Anterior cingulate cortex (tissue), 58 donors: ENCODE data around the gene KIF3C.
"Not testable (repeated sequence)": the region's sequence is repeated elsewhere in the genome, so short reads cannot be mapped to it uniquely, and the experiment has no call there.

Experiments used
- DNase-seq, 58 donors: peaks; one replicate each; lab custom pipeline; 2025; lab: John Stamatoyannopoulos, UW

KIF3C gene

GRCh38 chr2:25982273-25982967 is at the start of gene KIF3C:
KIF3C (minus strand) TSS chr2:25982497; CDS start chr2:25981917, 580 bp downstream.
- DNase-seq: peak in 57 of 58 donors; percentile 67 to 95 (median 80)

- not testable (repeated sequence) for DNase-seq
Observed at GRCh38 chr2:26028083-26028482, 45.8 kb upstream of the KIF3C start.

- DNase-seq: no peak
Observed at GRCh38 chr2:26025509-26025908, 43.2 kb upstream of the KIF3C start.

DNA sequence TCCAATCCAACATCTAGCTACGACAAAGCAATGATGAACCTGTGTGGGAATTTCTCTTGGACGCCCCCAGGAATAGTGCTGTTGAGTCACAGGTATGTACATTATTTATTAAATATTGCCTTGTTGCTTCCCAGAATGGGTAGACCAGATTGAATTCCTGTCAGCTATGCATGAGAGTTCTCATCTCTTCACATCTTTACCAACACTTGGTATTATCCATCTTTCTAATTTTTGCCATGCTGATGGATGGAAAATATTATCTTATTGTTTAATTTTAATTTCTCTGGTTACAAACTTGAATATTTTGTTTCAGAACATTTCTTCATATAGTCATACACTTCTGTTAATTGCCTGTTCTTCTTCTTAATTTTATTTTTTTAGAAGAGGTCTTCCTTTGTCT is 42.0 kb upstream of the KIF3C start:
- DNase-seq: no peak

GRCh38 chr2:26020231-26020640 is 37.9 kb upstream of the KIF3C start:
- DNase-seq: no peak

DNA sequence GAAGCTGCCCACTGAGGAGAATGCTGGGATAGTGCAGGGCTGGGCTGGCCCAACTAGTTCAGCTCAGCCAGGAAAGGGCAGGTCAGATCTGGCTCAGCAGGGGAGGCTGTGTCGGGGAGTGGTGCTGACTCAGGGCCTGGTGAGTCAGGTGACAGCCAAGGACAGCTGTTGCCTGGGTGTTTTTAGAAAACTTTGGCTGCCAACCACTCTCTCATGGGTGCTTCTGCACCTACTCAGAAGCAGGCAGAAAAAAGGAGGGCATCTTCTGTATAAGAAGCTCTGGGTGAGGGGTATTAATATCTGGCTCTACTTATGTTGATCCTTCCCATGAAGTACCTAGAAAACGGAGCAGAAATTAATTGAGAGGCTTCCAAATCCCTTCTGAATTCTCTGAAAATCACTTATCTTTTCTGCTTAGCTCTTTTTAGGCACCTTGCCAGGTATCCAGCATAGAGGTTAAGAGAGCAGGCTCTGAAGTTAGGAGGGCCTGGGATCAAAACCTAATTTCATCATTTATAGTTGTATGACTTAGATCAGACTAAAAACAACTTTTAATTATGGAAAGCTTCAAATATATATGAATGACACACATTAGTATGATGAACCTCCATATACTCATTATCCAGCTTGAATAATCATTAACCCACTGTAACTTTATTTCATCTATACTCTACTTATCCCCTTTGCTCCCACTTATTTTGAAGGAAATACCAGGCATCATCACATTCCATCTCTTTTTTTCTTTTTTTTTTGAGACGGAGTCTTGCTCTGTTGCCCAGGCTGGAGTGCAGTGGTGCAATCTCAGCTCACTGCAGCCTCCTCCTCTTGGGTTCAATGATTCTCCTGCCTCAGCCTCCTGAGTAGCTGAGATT is 36.1 kb upstream of the KIF3C start:
- DNase-seq: peak in 34 of 58 donors; percentile 6 to 72 (median 26)

DNA sequence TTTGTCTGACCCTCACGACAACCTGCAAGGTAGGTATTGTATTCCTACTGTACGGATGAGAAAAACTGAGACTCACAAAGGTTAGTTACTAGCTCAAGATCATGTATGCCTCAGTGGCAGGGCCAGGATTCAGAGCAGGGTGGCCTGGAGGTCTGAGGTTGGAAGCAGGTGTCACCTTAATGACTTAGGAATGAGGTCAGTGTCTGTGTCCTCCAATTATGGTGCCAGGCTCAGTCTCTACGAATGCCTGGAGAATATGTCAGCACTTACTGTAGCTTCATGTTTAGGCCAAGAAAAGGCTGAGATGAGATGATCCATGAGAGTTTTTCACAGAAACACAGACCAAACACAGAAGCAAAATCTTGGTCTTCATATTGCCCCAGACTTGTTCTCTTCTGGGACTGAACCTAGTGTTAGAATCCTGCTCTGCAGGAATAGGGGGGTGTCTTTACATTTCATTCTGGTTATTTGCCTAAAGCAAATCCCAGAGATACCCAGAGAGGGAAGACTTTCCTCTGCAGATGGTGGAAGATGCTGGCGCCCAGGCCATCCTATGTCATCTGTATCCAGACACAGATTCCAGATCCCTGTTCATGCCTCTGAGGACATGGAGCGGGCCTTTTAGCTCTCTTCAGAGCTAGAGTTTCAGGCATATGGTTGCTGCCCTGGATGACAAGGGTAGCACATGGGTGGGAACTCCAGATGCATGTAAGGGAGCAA is 35.3 kb upstream of the KIF3C start:
- DNase-seq: no peak

- not testable (repeated sequence) for DNase-seq
Observed at GRCh38 chr2:26016706-26017045, 34.4 kb upstream of the KIF3C start.

- no peak for DNase-seq
Observed at GRCh38 chr2:26016012-26016705, 33.9 kb upstream of the KIF3C start.

DNA sequence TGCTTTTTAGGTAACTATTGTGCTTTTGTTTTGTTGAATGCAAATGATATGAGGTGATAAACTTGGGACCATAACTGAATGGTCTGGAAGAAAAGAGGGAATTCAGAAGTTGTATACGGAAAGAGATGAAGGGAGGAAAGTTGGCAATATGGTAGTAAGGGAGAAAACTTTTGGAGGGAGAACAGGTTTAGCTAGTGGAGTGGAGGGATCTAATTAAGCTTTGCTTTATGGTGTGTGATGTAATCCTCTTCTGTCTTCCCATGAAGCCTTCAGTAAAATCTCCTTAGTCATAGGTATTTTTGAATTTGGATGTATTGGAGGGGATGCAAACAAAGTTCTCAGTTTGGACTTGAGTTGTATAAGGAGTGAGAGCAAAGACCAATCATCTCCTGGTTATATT is 31.4 kb upstream of the KIF3C start:
- no peak for DNase-seq

- DNase-seq: peak in 4 of 58 donors; percentile 22 to 59 (median 28)
Observed at GRCh38 chr2:26011990-26012856, 29.9 kb upstream of the KIF3C start.

DNA sequence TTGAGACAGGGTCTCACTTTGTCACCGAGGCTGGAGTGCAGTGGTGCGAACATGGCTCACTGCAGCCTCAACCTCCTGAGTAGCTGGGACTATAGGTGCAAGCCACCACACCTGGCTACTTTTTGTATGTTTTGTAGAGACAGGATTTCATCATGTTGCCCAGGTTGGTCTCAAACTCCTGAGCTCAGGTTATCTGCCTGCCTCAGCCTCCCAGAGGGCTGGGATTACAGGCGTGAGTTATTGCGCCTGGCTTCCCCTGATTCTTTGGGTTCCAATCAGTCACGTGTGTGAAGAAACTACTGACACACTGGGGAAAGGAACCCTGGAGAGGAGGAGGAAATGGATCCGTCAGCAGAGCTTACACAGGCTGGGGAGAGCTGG is 29.3 kb upstream of the KIF3C start:
- no peak for DNase-seq

GRCh38 chr2:26010943-26011342 is 28.6 kb upstream of the KIF3C start:
- no peak for DNase-seq

DNA sequence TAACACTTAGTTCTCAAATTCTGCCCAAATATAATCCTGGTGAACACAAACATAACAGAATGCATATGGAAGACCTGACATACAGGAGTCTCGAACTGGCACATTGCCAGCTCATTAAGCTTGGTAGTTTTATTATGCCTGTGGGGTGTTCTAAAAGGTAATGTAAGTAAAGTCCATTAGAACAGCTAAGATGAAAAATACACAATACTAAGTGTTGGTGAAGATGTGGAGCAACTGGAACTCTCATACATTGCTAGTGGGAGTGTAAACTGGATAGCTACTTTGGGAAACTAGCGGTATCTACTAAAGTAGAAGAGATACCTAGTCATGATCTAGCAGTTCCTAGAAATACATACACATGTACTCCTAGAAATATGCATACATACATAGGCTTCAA is 27.3 kb upstream of the KIF3C start:
- DNase-seq: no peak

DNA sequence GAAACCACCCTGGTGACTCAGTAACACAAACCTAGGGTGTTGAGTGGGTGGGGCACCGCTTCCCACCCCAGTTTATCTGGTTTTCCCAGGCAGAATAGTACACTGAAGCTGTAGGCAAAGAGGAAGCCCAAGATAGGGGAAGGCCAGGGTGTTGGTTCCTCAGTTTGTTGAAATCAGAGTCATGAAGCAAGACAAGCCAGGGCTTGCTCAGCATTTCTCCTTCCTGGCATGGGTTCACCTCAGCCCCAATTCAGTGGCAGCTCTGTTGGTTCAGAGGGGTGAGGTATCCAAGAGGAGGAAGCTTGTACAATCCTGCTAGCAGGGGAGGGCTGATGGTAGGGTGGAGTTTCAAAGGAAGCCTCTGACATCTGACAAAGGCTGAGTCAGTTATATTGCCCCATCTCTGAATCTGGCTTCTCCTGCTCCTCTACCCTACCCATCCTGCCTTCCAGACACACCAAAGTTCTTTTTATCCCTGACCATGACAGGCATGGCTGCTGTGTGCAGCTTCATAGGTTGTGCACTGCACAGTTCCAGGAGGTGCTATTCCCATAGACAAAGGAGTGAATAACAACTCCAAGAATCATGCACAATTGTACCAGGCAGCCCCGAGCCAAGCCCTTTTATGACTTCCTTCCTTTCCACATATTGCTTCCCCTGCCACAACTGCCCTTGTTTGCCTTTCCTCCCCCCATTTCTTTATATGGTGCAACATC is 26.7 kb upstream of the KIF3C start:
- peak in 27 of 58 donors; percentile 8 to 67 (median 32) for DNase-seq

DNA sequence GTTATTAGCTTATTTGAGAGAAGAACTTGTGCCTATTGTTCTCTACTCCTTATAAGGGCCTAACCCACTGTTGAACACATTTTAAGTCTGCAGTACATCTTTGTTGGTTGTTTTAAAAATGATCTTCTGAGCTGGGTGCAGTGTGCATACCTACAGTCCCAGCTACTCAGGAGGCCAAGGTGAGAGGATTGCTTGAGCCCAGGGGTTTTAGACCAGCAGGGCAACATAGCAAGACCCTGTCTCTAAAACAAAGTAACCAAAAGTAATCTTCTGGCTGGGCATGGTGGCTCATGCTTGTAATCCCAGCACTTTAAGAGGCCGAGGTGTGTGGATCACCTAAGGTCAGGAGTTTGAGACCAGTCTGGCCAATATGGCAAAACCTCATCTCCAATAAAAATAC is 25.8 kb upstream of the KIF3C start:
- DNase-seq: no peak

- DNase-seq: peak in 12 of 58 donors; percentile 16 to 61 (median 27)
Observed at GRCh38 chr2:26002632-26003310, 20.5 kb upstream of the KIF3C start.

GRCh38 chr2:26001743-26002351 is 19.6 kb upstream of the KIF3C start:
- peak in 57 of 58 donors; percentile 55 to 96 (median 86) for DNase-seq
